ENCODE data around the gene TPSB2.

DNA sequence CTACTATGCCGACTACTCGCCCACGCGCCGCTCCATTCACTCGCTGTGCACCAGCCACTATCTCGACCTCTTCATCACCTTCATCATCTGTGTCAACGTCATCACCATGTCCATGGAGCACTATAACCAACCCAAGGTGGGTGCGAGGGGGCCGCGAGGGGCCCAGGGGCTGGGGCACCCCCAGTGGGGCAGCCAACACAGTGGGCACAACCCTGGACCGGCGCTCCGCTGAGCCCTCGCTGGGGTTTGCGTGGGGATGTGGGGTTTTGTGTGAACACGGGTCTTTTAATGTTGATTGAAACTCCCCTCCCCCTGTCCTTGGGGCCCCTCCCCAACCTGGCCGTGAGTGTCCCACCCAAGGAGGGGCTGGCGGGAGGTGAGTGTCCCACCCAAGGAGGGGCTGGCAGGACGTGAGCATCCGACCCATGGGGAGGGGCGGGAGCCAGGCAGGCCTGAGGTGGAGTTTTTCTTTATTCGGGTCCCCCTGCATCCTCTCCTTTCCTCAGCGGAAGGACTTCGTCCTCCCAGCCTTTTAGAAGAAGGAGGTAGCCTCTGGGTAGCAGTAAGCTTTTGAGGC, 16.1 kb downstream of the TPSB2 start:
- TF ChIP-seq EZH2 (IDR thresholded peaks at IDR 0.05; ENCODE audit: insufficient read depth, poor library complexity, severe bottlenecking), result no peak
- no peak for TF ChIP-seq EZH2phosphoT487 (IDR thresholded peaks at IDR 0.05; ENCODE audit: insufficient read depth, low read depth)

Measured in GM23248 (cell line).